Left hindlimb (tissue), 1 donor: ENCODE measurements around the gene ERLEC1.
"Not testable (repeated sequence)": the region's sequence is repeated elsewhere in the genome, so short reads cannot be mapped to it uniquely, and the experiment has no call there.

Experiments used
- DNase-seq: peaks from one replicate; pipeline ENCODE4 v3.0.0-alpha.2; 2018

ERLEC1 gene, protein sequence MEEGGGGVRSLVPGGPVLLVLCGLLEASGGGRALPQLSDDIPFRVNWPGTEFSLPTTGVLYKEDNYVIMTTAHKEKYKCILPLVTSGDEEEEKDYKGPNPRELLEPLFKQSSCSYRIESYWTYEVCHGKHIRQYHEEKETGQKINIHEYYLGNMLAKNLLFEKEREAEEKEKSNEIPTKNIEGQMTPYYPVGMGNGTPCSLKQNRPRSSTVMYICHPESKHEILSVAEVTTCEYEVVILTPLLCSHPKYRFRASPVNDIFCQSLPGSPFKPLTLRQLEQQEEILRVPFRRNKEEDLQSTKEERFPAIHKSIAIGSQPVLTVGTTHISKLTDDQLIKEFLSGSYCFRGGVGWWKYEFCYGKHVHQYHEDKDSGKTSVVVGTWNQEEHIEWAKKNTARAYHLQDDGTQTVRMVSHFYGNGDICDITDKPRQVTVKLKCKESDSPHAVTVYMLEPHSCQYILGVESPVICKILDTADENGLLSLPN

DNA sequence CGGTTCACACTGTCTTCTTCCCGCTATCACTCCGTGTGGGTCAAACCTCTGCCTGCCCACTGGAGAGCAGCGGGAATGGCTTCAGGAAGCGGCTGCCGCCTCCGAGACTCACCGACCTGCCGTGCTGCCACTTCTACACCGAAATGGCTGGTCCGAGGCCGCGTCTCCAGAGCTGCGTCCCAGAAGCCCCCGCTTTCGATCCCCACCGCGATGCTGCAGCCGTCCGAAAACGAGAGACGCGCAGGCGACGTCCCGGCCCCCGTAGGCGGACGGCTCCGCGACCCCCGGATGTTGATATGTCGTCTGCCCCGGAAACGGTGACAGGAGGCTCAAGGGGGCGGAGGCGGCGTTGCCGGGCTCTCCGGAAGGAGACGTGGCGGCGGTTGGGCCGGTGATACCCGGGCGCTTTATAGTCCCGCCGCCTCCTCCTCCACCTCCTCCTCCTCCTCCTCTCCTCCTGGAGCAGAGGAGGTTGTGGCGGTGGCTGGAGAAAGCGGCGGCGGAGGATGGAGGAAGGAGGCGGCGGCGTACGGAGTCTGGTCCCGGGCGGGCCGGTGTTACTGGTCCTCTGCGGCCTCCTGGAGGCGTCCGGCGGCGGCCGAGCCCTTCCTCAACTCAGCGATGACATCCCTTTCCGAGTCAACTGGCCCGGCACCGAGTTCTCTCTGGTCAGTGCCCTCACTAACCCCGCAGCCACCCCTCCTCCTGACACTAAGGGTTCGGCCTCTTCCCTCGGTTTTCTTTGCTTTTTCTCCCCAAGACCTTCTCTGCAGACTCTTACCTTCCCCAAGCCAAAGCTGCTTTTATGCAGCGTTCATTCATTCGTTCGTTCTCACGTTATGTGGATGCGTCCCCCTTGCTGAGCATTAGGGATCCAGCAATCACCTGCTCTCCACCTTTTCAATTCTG, at the start of gene ERLEC1, which contains the start of gene ASB3:
ERLEC1 (plus strand) TSS at position 340 of the 909 bp plus-strand sequence; CDS start at position 507, 167 bp downstream.
ASB3 (minus strand) TSS at position 249 of the 909 bp plus-strand sequence. CDS start 21,381 bp downstream, outside the sequence.
- DNase-seq: peak; percentile 95

DNA sequence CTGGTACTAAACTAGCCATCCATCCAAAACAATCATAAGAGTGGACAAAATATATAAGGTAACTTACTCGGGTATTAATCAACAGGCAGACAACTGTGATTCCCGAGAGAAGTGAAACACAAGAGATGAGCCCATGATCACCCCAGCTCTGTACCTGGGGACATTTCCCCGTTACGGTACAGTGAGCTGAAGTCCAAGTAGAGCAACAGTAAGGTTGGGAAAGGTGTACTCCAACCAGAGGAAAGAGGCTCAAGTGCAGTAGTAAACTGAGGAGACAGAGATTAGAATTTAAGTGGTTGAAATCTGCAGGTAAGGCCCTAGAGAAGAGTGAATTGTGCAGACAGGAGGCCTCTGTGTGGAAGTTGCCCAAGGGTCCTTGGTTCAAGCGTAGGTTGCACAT, 49.8 kb upstream of the ERLEC1 start:
- DNase-seq: no peak

DNA sequence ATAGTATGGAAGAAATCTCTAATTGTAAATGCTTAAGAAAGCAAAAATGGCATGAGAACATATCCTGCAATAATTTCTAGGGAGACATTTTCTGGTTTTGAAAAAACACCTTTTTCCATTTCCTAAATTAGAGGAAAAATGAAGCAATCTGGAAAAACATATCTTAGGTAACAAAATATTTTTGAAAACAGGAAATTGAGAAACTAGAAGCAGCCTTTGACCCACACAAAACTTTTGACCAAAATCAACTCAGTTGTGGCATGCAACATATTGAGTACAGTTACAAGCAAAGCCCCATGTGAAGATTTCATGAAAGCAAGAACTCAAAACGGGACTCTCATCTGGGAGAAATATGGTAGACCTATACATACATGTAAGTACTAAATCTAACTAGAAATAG, 47.8 kb upstream of the ERLEC1 start:
- DNase-seq: no peak

DNA sequence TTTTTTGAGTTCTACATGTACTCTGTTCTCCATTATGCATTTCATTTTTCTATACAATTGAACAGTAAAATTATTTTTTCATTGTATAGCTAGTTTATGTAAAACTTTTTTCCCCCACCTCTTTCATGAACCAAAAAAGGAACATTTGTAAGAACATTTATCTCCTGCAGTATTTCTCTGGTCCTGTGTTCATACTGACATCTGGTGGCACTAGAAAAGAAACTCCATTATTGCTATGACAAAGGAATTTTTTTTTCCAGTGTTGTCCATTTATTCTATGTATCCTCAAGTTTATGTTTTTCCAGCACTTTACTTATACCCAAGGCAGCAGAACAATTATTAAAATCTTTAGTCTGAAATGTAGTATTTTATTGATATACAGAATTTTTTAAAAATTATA, 46.7 kb upstream of the ERLEC1 start:
- DNase-seq: no peak

DNA sequence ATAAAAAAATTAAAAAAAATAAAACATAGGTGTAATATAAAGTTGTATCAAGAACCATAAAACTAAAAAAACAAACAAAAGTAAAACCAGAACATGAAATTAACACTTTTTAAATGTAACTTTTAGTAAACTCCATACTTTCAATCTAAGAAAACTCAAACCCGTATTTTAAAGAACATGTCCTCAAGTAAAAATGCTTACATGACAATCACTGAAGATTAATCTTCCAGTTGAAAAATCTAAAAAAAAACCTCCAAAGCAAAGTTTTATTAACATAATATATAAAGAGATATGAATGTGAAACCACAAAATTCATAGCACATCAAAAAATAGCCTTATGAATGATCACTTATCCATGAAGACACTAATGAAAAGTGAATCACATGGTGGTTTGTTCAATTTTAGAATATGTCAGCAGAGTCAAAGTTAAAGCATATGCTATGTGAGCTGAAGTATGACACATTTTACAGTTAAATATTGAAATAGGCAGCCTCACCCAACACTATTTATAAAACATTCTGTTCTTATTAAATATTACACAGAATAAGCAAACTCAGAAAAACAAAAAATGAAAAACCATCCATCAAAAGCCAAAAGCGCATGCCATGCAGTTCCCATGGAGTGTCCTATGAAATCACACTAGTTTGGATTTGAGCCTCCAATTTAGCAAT, 42.3 kb upstream of the ERLEC1 start:
- DNase-seq: no peak

DNA sequence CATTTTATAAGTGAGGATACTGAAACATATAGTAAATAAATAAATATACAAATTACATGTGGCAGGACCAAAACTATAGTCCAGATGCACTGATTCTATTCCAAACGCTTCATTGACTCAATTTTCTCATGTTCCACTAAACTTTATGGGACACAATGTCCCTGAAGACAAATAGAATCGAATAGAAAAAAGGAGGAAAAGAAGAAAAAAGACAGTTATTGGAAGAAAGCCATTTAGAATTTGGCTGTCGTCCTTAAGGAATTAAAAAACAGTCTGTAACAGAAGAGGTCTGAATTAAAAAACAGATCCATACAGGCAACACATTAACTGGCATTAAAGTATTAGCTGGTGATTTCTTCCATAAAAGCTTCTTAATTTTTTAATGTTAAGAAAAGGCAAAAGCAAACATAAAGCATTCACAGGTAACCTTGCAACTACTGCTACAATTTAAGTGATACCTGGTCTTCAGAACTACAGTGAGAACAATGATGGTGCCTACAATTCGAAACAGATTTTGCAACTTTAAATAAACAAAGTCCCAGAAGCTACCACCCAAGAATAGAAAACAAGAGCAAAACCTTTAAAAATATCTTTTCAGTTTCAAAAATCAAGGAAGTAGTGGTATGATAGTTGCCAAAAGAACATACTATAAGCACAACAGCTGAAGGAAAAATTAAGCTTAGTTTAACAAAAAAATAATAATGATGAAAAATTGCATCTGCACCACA, 36.6 kb upstream of the ERLEC1 start:
- DNase-seq: no peak

DNA sequence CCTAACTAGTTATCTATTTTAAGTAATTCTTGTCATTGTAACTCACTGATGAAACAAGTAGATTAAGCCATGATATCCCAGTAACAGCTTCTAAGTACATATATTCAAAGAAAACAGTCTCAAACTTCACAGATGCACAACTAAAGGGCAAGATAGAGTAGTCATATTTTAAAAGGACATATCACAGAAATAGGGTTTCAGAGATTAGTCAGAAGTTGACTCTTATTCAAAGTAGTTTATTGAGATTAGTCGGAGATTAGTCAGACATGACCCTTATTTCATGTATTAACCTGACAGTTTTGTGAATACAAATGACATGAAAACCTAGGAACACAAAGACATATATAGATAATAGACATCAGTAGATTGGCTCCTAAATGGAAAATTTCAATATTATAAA, 35.1 kb upstream of the ERLEC1 start:
- DNase-seq: no peak

DNA sequence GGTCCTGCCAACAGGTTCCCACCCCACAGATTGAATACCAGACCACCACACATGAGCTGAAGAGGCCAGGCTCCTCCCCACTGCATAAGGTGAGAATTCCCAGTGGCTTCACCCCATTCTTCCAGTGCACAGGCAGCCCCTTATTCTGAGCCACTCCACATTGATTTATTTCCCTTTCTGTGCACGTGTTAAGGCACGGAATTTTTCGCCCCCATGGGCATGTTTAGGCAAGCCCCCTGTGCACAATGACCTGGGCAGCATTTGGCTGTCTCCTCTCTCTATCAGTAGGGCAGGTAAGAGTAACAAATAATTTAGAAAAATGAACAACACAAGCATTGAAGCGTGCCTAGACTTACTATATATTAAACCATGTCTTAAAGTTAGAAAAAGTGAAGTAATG, 34.5 kb upstream of the ERLEC1 start:
- DNase-seq: no peak

DNA sequence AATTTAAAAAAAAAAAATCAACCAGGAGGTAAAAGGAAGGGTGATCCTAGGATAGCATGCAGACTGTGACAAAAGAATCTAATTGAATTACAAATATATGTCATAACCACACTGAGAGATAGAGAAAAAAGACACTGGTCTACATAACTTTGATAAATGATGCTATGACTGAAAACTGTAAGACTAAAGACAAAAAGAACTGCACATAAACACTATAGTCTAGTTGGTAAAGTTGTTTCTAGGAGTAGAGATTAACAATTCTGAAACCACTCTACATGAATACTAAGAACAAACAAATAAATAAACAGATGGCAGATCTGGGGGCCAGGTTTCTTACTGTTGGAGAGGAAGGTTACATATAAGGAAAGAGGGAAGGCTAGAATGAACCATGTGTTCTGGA, 33.8 kb upstream of the ERLEC1 start:
- DNase-seq: no peak

DNA sequence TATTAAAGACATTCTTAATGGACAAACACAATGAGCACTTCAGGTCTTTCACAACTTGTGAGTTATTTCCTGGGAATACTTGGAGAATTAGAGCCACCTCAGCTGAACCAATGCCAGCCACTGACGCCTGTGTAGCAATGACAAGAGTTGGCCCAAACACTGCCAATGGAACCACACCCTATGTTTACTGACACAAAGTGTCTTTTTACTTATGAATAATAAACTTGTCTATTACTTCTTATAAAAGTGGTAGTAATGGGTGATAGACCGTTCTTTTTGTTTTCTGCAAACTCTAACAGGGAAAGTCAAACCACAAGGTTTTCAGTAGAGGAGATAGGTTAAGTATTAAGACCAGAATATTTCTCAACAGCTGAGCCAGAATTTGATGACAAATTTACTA, 31.7 kb upstream of the ERLEC1 start:
- no peak for DNase-seq

DNA sequence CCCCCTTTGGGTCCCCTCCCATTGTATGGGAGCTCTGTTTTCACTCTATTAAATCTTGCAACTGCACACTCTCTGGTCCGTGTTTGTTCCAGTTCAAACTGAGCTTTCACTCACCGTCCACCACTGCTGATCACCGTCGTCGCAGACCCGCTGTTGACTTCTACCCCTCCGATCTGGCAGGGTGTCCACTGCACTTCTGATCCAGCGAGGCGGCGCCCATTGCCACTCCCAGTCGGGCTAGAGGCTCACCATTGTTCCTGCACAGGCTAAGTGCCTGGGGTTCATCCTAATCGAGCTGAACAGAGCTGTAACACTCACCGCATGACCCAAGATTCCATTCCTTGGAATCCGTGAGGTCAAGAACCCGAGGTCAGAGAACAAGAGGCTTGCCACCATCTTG, 30.2 kb upstream of the ERLEC1 start:
- no peak for DNase-seq

DNA sequence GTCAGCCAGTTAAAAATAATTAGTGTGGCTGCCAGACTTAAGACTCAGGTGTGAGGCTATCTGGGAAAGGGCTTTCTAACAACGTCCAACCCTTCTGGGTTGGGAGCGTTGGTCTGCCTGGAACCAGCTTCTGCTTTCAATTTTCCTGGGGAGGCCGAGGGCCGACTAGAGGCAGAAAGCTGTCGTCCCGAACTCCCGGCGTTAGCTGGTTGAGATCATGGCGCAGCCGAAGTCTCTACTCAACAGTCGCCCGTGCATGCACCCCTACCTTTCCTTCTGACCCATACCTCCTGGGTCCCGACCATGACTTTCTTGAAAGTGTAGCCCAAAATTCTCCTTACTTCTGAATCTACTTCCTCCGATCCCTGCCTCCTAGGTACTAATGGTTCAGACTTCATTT, 29.6 kb upstream of the ERLEC1 start:
- not testable (repeated sequence) for DNase-seq

DNA sequence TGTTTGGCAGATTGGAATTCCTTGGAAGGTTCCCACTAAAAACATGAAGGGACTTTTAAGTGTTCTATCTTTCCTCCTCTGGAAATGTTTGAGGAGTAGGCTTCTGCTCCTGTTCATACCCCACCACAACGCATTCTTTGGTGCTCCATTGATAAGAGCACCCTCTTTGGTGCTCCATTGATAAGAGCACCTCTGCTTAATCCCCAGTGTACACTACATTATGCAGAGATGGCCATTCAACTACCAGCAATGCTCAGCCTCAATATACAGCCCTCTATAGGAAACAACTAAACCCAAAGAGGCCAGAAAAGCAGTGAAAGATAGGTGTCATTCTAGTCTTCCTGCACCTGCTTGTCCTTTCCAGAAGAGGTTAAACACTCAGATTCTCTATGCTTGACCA, 21.1 kb upstream of the ERLEC1 start:
- no peak for DNase-seq

DNA sequence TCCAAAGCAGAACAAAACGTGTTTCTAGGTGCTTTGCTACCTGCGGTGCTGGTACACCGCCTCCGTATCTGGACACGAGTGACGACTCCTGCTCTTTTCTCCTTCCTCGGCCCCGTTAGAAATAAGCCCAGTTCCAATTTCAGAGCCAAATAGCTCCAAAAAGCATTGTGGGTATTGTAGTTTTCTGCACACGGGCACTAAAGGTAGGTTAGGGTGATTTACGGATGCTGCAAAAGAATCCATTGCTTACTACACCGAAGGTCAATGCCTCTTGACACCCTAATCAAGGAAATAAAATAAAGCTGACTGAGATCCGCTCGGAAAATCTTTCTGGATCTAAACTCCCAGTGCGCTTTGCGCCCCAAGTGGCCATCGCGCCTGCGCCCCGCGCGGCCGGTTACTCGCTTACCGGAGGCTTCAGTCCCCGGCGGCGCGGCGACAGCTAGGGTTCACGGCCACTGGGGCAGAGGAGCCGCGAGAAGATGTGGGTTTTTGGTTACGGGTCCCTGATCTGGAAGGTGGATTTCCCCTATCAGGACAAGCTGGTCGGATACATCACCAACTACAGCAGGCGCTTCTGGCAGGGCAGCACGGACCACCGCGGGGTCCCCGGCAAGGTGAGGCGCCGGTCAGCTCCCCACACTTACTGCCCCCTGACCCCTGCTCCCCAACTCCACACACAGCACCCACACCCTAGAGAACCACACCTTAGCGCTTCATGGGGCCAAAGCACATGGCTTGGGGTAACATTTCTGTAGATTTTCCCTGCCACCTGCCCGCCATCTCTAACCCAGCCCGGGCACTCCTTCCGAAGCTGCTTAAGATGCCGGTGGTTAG, 19.2 kb upstream of the ERLEC1 start, which contains the start of gene CHAC2:
CHAC2 (plus strand) TSS at position 400 of the 837 bp plus-strand sequence; CDS start at position 483, 83 bp downstream.
- DNase-seq: peak; percentile 87

DNA sequence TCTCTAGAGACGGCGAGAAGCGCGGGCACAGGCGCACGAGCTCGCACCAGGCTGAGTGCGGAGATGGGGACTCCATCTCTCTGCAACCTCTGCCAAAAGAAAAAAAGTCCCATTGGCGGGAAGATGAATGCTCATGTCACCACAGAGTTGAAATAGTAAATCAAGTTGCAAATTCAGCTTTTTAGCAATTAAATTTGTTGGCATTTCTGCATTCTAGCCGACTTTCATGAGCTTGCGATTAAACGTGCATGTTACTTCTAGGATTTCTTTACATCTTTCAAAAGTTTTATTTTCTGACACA, 18.7 kb upstream of the ERLEC1 start:
- DNase-seq: no peak

DNA sequence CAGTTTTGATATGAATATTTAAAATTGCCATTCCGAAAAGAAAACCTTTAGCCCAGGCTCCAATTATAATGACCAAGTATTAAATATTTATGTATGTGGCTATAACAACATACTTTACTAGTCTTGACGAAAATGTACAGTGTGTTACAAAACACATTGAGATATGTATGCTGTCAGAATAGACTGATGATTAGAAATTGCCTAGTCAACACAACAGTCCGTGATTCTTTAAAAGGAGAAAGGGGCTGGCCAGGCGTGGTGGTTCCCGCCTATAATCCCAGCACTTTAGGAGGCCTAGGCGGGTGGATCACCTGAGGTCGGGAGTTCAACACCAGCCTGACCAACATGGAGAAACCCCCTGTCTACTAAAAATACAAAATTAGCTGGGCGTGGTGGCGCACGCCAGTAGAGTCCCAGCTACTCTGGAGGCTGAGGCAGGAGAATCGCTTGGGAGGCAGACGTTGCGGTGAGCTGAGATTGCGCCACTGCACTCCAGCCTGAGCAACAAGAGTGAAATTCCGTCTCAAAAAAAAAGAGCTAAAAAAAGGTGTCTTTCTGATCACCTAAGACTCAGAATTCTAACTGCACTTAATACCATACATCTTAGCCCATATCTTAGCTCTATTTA, 17.4 kb upstream of the ERLEC1 start:
- DNase-seq: no peak

DNA sequence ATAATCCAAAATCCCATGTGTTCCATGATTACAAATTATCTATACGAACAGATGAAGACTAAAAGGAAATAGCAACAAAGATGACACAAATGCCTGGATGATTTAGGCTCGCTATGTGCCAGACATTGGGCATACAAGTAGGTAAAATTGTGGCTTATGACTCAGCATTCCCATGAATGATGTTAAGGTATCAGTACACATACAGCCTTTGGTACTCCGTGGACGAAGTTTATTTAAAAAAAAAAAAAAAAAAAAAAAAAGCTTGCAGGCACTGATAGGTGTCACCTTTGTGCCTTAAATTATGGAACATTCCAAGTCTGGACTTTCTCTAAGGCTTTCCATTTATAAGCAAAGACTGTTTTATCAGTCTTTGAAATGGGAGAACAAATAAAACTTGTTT, 16.6 kb upstream of the ERLEC1 start:
- no peak for DNase-seq

DNA sequence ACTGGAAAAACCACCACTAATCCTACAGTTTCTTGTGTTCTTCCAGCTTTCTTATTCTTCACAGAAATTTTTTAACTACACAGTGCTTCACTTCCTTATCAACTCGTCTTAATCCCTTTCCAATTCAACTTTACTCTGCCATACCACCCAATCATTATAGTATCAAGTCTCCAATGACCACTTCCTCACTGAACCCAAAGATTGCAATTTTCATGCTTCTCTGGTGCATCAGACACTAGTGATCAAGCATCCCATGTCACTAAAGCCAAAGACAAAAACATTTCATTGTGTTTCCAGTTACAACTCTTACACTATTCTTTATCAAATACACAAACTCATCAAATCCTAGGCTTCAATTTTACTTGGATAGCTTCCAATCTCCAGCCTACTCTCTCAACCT, 9.7 kb upstream of the ERLEC1 start:
- DNase-seq: no peak

DNA sequence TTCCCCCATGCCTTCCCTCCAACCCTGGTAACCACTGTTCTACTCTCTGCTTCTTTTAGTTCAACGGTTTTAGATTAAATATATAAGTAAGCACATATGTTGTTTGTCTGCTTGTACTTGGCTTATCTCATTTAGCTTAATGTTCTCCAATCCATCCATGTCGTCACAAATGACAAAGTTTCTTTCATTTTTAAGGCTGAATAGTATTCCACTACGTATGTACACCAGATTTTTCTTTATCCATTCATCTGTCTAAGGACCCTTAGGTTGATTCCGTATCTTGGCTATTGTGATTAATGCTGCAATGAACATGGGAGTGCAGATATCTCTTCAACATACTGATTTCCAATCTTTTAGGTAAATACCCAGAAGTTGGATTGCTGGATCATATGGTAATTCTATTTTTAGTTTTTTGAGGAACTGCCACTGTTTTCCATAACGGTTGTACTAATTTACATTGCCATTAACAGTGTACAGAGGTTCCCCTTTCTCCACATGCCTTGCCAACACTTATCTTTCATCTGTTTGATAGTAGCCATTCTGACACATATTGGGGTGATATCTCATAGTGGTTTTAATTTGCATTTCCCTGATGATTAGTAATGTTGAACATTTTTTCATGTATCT, 8.2 kb upstream of the ERLEC1 start:
- DNase-seq: no peak

DNA sequence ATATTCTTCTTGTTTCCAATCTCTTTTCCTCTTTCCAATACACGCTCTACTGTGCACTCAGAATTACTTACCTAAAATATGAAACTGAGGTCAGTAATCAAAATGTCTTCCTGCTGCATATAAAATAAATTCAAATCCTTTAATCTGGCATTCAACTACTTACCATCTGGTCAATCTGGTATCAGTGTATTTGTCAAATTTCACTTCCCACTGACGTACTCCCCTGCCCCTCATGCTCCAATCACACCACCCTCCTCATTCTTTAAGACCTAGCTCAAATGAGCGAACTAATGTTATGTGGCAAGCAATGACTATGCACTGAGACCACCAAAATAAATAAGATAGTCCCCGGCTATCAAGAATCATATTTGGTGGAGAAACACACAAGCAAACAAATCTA, 6.8 kb upstream of the ERLEC1 start:
- DNase-seq: no peak

DNA sequence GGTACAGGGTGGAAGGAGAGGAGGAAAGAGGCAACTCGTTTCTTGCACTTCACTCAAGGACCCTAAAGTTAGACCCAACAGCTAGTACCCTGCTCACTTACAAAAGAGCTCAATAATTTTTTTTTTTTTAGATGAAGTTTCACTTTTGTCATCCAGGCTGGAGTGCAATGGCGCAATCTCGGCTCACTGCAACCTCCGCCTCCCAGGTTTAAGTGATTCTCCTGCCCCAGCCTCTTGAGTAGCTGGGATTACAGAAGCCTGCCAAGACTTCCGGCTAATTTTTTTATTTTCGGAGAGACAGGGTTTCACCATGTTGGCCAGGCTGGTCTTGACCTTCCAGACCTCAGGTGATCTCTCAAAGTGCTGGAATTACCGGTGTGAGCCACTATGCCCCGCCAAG, 4.2 kb upstream of the ERLEC1 start:
- DNase-seq: no peak
